ENCODE measurements around the gene DEPDC5.
"Not testable (repeated sequence)": the region's sequence is repeated elsewhere in the genome, so short reads cannot be mapped to it uniquely, and the experiment has no call there.

Gene DEPDC5

DNA sequence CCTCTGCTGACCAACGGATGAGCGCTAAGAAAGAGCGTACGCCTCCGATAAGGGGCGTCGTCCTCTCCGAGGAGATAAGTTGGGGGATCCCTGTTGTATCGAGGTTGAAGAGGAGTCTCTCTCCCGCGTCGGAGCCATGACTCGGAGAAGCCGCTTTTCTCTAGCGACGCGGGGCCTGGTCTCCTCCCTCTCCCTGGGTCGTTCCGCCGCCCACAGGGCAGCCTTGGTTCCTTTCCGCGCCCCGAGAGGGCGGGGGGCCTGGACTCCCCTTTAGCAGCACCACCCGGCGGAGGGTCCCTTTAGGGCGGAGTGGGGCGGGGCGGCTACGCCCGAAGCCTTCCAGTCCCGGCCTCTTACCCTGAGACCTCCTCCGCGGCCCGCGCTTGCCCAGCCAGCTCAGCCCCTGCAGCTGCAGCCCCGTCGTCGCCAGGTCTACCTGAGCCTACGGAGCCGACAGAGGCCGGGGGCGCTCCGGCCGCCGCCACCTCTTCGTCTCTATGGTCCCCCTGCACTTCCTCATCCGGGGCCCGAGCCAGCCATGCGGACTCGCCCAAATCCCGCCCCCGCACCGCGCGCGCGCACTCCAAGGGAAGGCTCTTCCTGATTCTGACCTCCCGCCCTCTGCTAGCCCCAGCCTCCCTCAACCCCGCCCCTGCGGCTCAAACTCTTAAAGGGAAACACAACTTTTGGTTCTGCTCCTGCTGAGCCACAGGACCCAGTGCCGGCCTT, 4.0 kb upstream of the DEPDC5 start, which contains the start of gene PRR14L:
TSS of gene PRR14L (minus strand) at position 497 of the 729 bp plus-strand sequence. CDS start 11,272 bp downstream, outside the sequence.
- peak; percentile 99 for DNase-seq

- no peak for DNase-seq
Observed at GRCh38 chr22:31750365-31751284, 3.2 kb upstream of the DEPDC5 start.

- no peak for DNase-seq
Observed at GRCh38 chr22:31752096-31752847, 1.5 kb upstream of the DEPDC5 start.

DNA sequence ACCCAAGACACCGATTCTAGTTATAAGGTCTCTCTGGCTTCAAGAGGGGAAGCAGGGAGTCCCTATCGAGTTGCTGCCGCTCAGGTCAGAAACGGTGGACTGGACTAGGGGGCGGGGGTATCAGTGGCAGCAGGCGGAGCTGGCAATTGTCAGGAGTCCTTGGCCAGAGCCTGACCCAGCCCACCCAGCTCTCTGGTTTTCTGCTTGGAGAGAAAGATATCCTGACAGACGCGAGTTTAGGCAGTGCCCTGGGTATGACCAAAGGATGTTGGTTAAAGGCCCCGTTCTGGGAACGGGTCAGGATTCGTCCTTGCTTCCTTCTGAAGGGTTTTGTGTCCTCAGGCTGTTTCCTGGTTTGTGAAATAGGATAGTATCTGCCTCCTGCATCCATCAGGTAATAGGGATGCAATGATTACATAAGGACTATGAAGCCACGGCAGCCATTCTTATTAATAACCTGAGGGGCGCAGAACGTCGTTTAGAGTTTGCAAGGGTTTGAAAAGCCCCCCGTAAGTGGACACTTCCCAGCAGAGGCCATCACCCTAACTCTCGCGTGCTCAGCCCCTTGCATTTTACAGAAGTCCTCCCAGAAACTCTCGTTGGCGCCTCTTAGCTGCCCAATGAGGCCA, 700 bp upstream of the DEPDC5 start:
- no peak for DNase-seq

GRCh38 chr22:31754813-31755212, 994 bp downstream of the DEPDC5 start:
- DNase-seq, result no peak

GRCh38 chr22:31757265-31757664, 3.4 kb downstream of the DEPDC5 start:
- no peak for DNase-seq

DNA sequence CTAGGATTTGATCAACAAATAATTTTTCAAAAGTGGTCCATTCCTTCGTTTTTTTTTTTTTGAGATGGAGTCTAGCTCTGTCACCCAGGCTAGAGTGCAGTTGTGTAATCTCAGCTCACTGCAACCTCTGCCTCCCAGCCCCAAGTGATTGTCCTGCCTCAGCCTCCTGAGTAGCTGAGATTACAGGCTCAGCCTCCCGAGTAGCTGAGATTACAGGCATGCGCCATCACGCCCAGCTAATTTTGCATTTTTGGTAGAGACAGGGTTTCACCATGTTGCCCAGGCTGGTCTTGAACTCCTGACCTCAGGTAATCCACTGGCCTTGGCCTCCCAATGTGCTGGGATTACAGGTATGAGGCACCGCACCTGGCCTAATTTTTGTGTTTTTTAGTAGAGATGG, 5.0 kb downstream of the DEPDC5 start:
- not testable (repeated sequence) for DNase-seq

- DNase-seq, result no peak
Observed at GRCh38 chr22:31764785-31765184, 11.0 kb downstream of the DEPDC5 start.

- DNase-seq, result no peak
Observed at GRCh38 chr22:31768422-31769059, 14.7 kb downstream of the DEPDC5 start.

DNA sequence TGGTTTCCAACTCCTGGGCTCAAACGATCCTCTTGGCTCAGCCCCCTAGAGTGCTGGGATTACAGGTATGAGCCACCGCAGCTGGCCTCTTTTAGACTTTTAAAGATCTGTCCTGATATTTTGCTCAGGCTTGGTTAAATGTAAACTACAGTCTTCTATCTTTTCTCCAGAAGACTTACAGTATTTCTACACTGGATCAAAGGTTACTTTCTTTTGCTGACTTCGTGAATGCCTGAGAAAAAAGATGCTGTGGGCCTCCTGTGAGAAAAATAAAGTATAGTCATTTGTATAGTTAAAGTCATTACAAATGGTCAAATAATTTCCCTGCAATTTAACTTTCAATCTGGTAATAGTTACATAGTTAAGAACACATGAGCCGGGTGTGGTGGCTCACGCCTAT, 19.6 kb downstream of the DEPDC5 start:
- DNase-seq, result no peak

GRCh38 chr22:31776231-31776630, 22.4 kb downstream of the DEPDC5 start:
- no peak for DNase-seq

DNA sequence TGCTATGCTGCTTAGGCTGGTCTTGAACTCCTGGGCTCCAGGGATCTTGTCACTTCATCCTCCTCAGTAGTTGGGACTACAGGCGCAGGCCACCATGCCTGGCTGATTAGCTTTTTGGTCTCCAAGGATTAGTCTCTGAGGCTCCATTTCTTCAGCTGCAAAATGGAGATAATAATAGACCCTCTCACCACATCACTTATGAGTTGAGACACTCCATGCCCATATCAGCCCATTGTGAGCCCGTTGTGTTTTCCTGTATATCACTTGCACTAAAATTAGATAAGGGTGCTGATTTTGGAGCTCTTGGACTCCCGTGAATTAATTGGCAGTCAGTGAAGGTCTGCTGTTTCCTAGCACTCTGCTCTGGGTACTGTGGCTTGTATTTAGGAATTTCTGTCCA, 36.0 kb downstream of the DEPDC5 start:
- DNase-seq, result no peak

- no peak for DNase-seq
Observed at GRCh38 chr22:31790240-31790639, 36.4 kb downstream of the DEPDC5 start.

GRCh38 chr22:31799358-31799757, 45.5 kb downstream of the DEPDC5 start:
- DNase-seq, result not testable (repeated sequence)

DNA sequence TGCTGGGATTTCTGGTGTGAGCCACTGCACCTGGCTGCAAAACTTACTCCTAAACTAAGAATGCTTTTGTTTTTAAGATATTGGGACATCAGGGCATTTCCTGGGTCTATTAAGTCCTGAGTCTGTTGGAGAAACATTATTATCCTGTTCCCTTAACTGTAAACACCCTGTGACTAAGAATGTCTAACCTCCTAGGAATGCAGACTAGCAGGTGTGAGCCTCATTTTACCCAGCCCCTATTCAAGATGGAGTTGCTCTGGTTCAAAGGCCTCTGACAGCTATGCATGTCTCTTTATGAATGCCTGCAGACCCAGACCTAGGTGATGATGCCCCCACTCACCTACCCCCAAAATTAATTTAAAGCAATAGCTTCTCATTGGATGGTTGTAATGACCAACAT, 46.2 kb downstream of the DEPDC5 start:
- no peak for DNase-seq

DNA sequence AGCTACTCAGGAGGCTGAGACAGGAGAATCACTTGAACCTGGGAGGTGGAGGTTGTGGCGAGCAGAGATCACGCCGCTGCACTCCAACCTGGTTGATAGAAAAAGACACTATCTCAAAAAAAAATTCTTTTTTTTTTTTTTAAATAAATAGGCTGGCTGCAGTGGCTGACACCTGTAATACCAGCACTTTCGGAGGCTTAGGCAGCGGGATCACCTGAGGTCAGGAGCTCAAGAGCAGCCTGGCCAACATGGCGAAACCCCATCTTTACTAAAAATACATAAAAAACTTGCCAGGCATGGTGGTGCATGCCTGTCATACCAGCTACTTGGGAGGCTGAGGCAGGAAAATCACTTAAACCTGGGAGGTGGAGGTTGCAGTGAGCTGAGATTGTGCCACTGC, 47.0 kb downstream of the DEPDC5 start:
- DNase-seq, result not testable (repeated sequence)

- no peak for DNase-seq
Observed at GRCh38 chr22:31802575-31802974, 48.8 kb downstream of the DEPDC5 start.

- DNase-seq, result no peak
Observed at GRCh38 chr22:31806751-31807150, 52.9 kb downstream of the DEPDC5 start.

DNA sequence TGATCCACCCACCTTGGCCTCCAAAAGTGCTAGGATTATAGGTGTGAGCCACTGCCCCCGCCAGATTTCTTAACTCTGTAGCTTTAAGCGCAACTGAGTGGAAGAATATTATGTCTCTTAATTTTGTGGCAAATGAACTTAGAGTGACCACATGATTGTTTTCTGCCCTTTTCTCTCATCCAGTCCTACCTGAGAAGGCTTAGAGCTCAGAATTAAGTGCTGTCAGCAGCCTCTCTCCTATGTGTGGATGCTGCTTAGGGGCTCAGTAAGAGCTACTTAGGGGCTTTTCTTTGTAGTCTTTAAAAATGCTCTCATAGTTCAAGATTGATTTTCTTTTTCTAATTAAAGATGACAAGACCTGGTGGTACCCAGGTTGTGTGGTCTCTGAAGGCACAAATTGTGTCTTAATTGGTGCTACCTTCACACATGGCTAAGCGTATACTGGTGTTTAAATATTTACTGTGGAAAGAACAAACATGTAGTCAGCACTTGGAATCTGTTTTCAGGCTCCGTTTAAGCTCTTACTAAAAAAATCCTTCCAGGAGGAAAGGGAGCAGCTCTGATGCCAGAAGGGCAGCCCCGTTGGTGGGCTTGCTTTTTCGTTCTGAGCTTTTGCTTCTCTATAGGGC, 59.3 kb downstream of the DEPDC5 start:
- DNase-seq, result no peak

GRCh38 chr22:31813898-31814297, 60.1 kb downstream of the DEPDC5 start:
- not testable (repeated sequence) for DNase-seq

DNA sequence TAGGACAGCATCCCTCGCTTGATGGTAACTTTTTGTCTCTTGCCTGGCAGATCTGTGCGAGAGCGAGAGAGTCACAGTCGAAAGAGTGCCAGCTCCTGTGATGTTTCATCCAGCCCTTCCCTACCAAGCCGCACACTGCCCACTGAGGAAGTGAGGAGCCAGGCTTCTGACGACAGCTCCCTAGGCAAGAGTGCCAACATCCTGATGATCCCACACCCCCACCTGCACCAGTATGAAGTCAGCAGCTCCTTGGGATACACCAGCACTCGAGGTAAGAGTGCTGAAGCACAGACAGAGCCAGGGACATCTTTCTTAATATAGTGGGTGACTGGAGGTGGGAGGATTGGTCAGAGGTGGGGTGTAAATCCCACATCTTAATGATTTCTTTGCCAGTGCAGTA, 61.1 kb downstream of the DEPDC5 start:
- DNase-seq, result no peak

DNA sequence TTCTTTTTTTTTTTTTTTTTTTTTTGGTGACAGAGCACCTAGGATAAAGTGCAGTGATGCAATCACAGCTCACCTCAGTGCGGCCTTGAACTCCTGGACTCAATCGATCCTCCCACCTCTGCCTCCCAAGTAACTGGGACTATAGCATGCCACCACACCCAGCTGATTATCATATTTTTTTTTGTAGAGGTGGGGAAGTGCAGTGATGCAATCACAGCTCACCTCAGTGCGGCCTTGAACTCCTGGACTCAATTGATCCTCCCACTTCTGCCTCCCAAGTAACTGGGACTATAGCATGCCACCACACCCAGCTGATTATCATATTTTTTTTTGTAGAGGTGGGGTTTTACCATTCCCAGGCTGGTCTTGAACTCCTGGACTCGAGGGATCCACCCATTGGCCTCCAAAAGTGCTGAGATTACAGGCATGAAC, 61.6 kb downstream of the DEPDC5 start:
- DNase-seq, result not testable (repeated sequence)

Data from activated CD4-positive, alpha-beta T cell treated with anti-CD3 and anti-CD28 coated beads, Interleukin-2, amount 50 U/mL, for 4 hours (primary cell).